H9 (cell line): ENCODE results near the gene BRD1. TPM values are rescaled to one million over a fixed set of nuclear protein-coding genes. Genes with fewer than 3 reads are reported as not detected.

Source experiments
- DNase-seq: peaks from one replicate; pipeline ENCODE4 v3.0.0-alpha.2; 2017
- H2AFZ ChIP-seq: one replicate; pipeline ENCODE4 v1.6.1; 2013; ENCODE audit warnings: mild to moderate bottlenecking, low read length, control low read depth, moderate library complexity
- H2AK5ac ChIP-seq: 2 replicates; pipeline ENCODE4 v1.6.1; 2013; ENCODE audit warnings: low read length, control low read depth, mixed read lengths; ENCODE audit not compliant: insufficient read length
- H2BK120ac ChIP-seq: one replicate; pipeline ENCODE4 v1.6.1; 2013; ENCODE audit warnings: low read depth, mild to moderate bottlenecking, low read length, control low read depth, inconsistent platforms; ENCODE audit not compliant: poor library complexity, severe bottlenecking
- H2BK12ac ChIP-seq: 2 replicates; pipeline ENCODE4 v1.6.1; 2013; ENCODE audit warnings: low read length, control low read depth, mixed read lengths, low read depth; ENCODE audit not compliant: insufficient read length
- H2BK15ac ChIP-seq: 2 replicates; pipeline ENCODE4 v1.6.1; 2013; ENCODE audit warnings: low read depth, low read length, control low read depth
- H2BK20ac ChIP-seq: one replicate; pipeline ENCODE4 v1.6.1; 2013; ENCODE audit warnings: low read depth, mild to moderate bottlenecking, low read length, control low read depth, inconsistent platforms; ENCODE audit not compliant: poor library complexity, severe bottlenecking
- H2BK5ac ChIP-seq: 2 replicates; pipeline ENCODE4 v1.6.1; 2013; ENCODE audit warnings: low read length, control low read depth, mixed read lengths; ENCODE audit not compliant: insufficient read length
- H3K14ac ChIP-seq: 2 replicates; pipeline ENCODE4 v1.6.1; 2013; ENCODE audit warnings: low read length, control low read depth; ENCODE audit not compliant: insufficient read depth
- H3K18ac ChIP-seq: 2 replicates; pipeline ENCODE4 v1.6.1; 2013; ENCODE audit warnings: low read depth, mild to moderate bottlenecking, mixed read lengths, low read length, control low read depth; ENCODE audit not compliant: insufficient read length
- H3K23ac ChIP-seq: 2 replicates; pipeline ENCODE4 v1.6.1; 2013; ENCODE audit warnings: low read length, control low read depth, mixed read lengths, low read depth; ENCODE audit not compliant: insufficient read length
- H3K23me2 ChIP-seq: 2 replicates; pipeline ENCODE4 v1.6.1; 2013; ENCODE audit warnings: low read depth, mild to moderate bottlenecking, mixed read lengths, low read length, control low read depth; ENCODE audit not compliant: insufficient read length, poor library complexity, severe bottlenecking
- H3K27ac ChIP-seq: 2 replicates; pipeline ENCODE4 v1.5.1; 2013; ENCODE audit warnings: low read length, control low read depth, mixed read lengths, low read depth; ENCODE audit not compliant: insufficient read length
- H3K27me3 ChIP-seq: 2 replicates; pipeline ENCODE4 v1.6.1; 2013; ENCODE audit warnings: low read length, control low read depth, inconsistent platforms; ENCODE audit not compliant: insufficient read depth
- H3K4ac ChIP-seq: 2 replicates; pipeline ENCODE4 v1.6.1; 2013; ENCODE audit warnings: low read depth, mild to moderate bottlenecking, control low read depth, inconsistent platforms, low read length, moderate library complexity
- H3K4me1 ChIP-seq: 2 replicates; pipeline ENCODE4 v1.6.1; 2013; ENCODE audit warnings: low read length, control low read depth, inconsistent platforms; ENCODE audit not compliant: insufficient read depth
- H3K4me2 ChIP-seq: 2 replicates; pipeline ENCODE4 v1.6.1; 2013; ENCODE audit warnings: low read length, control low read depth, mixed read lengths; ENCODE audit not compliant: insufficient read length, insufficient read depth
- H3K56ac ChIP-seq: 2 replicates; pipeline ENCODE4 v1.6.1; 2013; ENCODE audit warnings: low read depth, mild to moderate bottlenecking, mixed read lengths, low read length, control low read depth; ENCODE audit not compliant: insufficient read length
- H3K79me1 ChIP-seq: 2 replicates; pipeline ENCODE4 v1.6.1; 2013; ENCODE audit warnings: low read depth, mild to moderate bottlenecking, moderate library complexity, low read length, control low read depth, inconsistent platforms; ENCODE audit not compliant: insufficient read depth, poor library complexity, severe bottlenecking
- H3K79me2 ChIP-seq: 2 replicates; pipeline ENCODE4 v1.6.1; 2013; ENCODE audit warnings: low read length, control low read depth, inconsistent platforms; ENCODE audit not compliant: insufficient read depth
- H3K9ac ChIP-seq: 2 replicates; pipeline ENCODE4 v1.6.1; 2013; ENCODE audit warnings: low read length, control low read depth, mixed read lengths; ENCODE audit not compliant: insufficient read length; ENCODE audit errors: extremely low read depth
- H3K9me3 ChIP-seq: one replicate; pipeline ENCODE4 v1.6.1; 2013; ENCODE audit warnings: low read depth, low read length, inconsistent platforms; ENCODE audit not compliant: control insufficient read depth
- H3T11ph ChIP-seq: one replicate; pipeline ENCODE4 v1.6.1; 2013; ENCODE audit warnings: mild to moderate bottlenecking, low read length, control low read depth, inconsistent platforms
- H4K20me1 ChIP-seq: one replicate; pipeline ENCODE4 v1.6.1; 2013; ENCODE audit not compliant: control insufficient read depth, insufficient read length, insufficient read depth
- H4K5ac ChIP-seq: 2 replicates; pipeline ENCODE4 v1.6.1; 2013; ENCODE audit warnings: low read depth, mild to moderate bottlenecking, mixed read lengths, low read length, control low read depth; ENCODE audit not compliant: insufficient read length
- H4K8ac ChIP-seq: replicated peaks from 2 replicates; pipeline ENCODE4 v1.6.1; 2013; ENCODE audit warnings: low read length, control low read depth, mixed read lengths, low read depth; ENCODE audit not compliant: insufficient read length
- H4K91ac ChIP-seq: 2 replicates; pipeline ENCODE4 v1.6.1; 2013; ENCODE audit warnings: low read depth, mild to moderate bottlenecking, moderate library complexity, mixed read lengths, low read length, control low read depth; ENCODE audit not compliant: insufficient read length
- H3K27ac Mint-ChIP-seq, 3 experiments: 2 replicates in 2 of 3; 3 replicates in 1 of 3; pipeline ENCODE4 v1.8.0; 2020 to 2021; ENCODE audit warnings: mixed read lengths in 3 of 3, mild to moderate bottlenecking in 1 of 3, moderate library complexity in 1 of 3
- H3K27me3 Mint-ChIP-seq: 2 replicates; pipeline ENCODE4 v1.8.0; 2021; ENCODE audit warnings: low read depth, mild to moderate bottlenecking, moderate library complexity, mixed read lengths
- H3K36me3 Mint-ChIP-seq, 3 experiments: 2 replicates in 2 of 3; 3 replicates in 1 of 3; pipeline ENCODE4 v1.8.0; 2020 to 2021; ENCODE audit warnings: low read depth in 3 of 3, mixed read lengths in 3 of 3; ENCODE audit not compliant: insufficient read depth in 1 of 3
- H3K4me1 Mint-ChIP-seq, 2 experiments: 2 replicates each; pipeline ENCODE4 v1.8.0; 2020; ENCODE audit warnings: mixed read lengths in 2 of 2
- H3K4me3 Mint-ChIP-seq, 2 experiments: 2 replicates in 1 of 2; 3 replicates in 1 of 2; pipeline ENCODE4 v1.8.0; 2020 to 2021; ENCODE audit warnings: mild to moderate bottlenecking in 2 of 2, mixed read lengths in 2 of 2, moderate library complexity in 1 of 2
- H3K9me3 Mint-ChIP-seq, 2 experiments: 2 replicates in 1 of 2; 3 replicates in 1 of 2; pipeline ENCODE4 v1.8.0; 2020; ENCODE audit warnings: mild to moderate bottlenecking in 2 of 2, mixed read lengths in 2 of 2, moderate library complexity in 1 of 2
- CTCF ChIP-seq: fragments of 200-600 bp; sonication (generic); conservative IDR thresholded peaks from 3 replicates; pipeline ENCODE4 v1.8.0; 2021; ENCODE audit warnings: antibody characterized with exemption, mild to moderate bottlenecking
- WGBS: extraction: QIAGEN DNeasy Blood & Tissue Kit; methylation state at CpG from one replicate; pipeline ENCODE4 v1.1.7; 2013; ENCODE audit warnings: missing lambda C conversion rate, low lambda C conversion rate, mixed read lengths; ENCODE audit not compliant: insufficient read length; ENCODE audit errors: extremely low coverage; 5-methylcytosine and 5-hydroxymethylcytosine counted together
- total RNA-seq: library from RNA; stranded (reverse); gene quantifications from 2 replicates; pipeline ENCODE4 v1.2.1, GENCODE V29; 2021

Gene BRD1
- total RNA-seq, 1 experiment from 2014 or later, result 51.3 TPM

- no peaks in the 10 kb centered on the region for H4K20me1 ChIP-seq
- no peak overlapping the region for H3K27ac Mint-ChIP-seq
- no peak overlapping the region for H2AFZ ChIP-seq
These were observed 12.0 kb downstream of the BRD1 start for GRCh38 chr22:49815641-49816091.

More at GRCh38 chr22:49815641-49816091, 12.0 kb downstream of the BRD1 start:
- Histone ChIP-seq H4K5ac (no peak overlapping the region), H3K23ac (no peak overlapping the region), H2BK5ac (no peak overlapping the region), H3K4me2 (no peak overlapping the region), H3K27me3 (no peaks in the 10 kb centered on the region), H2BK20ac (no peak overlapping the region), H3K4me1 (no peaks in the 10 kb centered on the region), H3K4ac (no peak overlapping the region), H3K18ac (no peak overlapping the region), H3K9ac (no peak overlapping the region), H3K9me3 (no peaks in the 10 kb centered on the region), H3K79me2 (peaks cover 56% of the 10 kb centered on the region; the same call in 1 of the 2 replicates), H3K79me1 (peaks cover 14% of the 10 kb centered on the region), H4K91ac (no peak overlapping the region), H3K56ac (no peak overlapping the region), H3K27ac (no peak overlapping the region), H3K23me2 (peaks cover 2% of the 10 kb centered on the region), H4K8ac (no peak overlapping the region), H2BK12ac (no peak overlapping the region), H2BK120ac (no peak overlapping the region), H2AK5ac (no peak overlapping the region), H3T11ph (no peak overlapping the region), H3K14ac (no peak overlapping the region), H2BK15ac (no peak overlapping the region)
- H3K9me3 Mint-ChIP-seq, result no peaks in the 10 kb centered on the region
- no CpG with 5 or more reads among the region's 15 CpGs for WGBS
- DNase-seq, result no peak
- no peaks in the 10 kb centered on the region for H3K4me1 Mint-ChIP-seq
- TF ChIP-seq CTCF, result no peak
- no peak overlapping the region for H3K4me3 Mint-ChIP-seq
- H3K36me3 Mint-ChIP-seq, result peaks cover 31 to 73% (median 67%) of the 10 kb centered on the region in 3 experiments
- H3K27me3 Mint-ChIP-seq, result no peaks in the 10 kb centered on the region
